ENCODE data around the gene LRMDA.

DNA sequence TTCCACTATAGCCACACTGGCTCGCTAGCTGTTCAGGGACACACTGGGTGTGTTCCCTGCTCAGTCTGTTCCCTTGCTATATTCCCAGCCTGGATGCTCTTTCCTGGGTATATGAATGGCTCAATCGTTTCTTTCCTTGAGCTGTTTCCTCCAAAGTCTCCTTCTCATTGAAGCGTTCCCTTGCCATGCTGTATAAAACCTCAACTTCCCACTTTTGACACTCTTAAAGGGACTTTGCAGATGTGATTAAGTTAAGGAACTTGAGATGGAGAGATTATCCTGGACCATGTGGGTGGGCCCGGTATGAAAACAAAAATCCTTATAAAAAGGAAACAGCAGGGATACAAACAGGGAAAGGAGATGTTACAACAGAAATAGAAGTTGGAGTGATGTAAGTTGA is 973.1 kb downstream of the LRMDA start:
- TF ChIP-seq YY1 (IDR thresholded peaks at IDR 0.05; ENCODE audit: low read depth, low read length) (no peak), CREB1 (IDR thresholded peaks at IDR 0.05) (no peak), CBX5 (IDR thresholded peaks at IDR 0.05; ENCODE audit: low read depth, low read length) (no peak)
- TF ChIP-seq, protein P1, sequence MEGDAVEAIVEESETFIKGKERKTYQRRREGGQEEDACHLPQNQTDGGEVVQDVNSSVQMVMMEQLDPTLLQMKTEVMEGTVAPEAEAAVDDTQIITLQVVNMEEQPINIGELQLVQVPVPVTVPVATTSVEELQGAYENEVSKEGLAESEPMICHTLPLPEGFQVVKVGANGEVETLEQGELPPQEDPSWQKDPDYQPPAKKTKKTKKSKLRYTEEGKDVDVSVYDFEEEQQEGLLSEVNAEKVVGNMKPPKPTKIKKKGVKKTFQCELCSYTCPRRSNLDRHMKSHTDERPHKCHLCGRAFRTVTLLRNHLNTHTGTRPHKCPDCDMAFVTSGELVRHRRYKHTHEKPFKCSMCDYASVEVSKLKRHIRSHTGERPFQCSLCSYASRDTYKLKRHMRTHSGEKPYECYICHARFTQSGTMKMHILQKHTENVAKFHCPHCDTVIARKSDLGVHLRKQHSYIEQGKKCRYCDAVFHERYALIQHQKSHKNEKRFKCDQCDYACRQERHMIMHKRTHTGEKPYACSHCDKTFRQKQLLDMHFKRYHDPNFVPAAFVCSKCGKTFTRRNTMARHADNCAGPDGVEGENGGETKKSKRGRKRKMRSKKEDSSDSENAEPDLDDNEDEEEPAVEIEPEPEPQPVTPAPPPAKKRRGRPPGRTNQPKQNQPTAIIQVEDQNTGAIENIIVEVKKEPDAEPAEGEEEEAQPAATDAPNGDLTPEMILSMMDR (IDR thresholded peaks at IDR 0.05; ENCODE audit: control extremely low read depth in 1 of 3, insufficient read depth in 1 of 3, low read depth in 1 of 3, low read length in 3 of 3) = no peak
